GM18909 (cell line): Measurements from ENCODE around the gene PCDH15.
"Not testable (repeated sequence)": the region's sequence is repeated elsewhere in the genome, so short reads cannot be mapped to it uniquely, and the experiment has no call there.

Experiments used
- ATAC-seq: cut with Tn5 transposase; IDR thresholded peaks from one replicate; pipeline ENCODE4 v1.9.1; 2021; ENCODE audit warnings: mild to moderate bottlenecking; ENCODE audit not compliant: unreplicated experiment, poor library complexity

PCDH15 gene

GRCh38 chr10:54026340-54026739 lies 774.7 kb downstream of the PCDH15 start:
- no peak for ATAC-seq

GRCh38 chr10:54011117-54011516 lies 789.9 kb downstream of the PCDH15 start:
- ATAC-seq: no peak

GRCh38 chr10:54010337-54010933 lies 790.6 kb downstream of the PCDH15 start:
- ATAC-seq: no peak

- ATAC-seq: no peak
Measured at GRCh38 chr10:54009672-54010071, 791.4 kb downstream of the PCDH15 start.

GRCh38 chr10:54002077-54002476 lies 799.0 kb downstream of the PCDH15 start:
- ATAC-seq: no peak

GRCh38 chr10:53997953-53998352 lies 803.1 kb downstream of the PCDH15 start:
- no peak for ATAC-seq

GRCh38 chr10:53990799-53991238 lies 810.2 kb downstream of the PCDH15 start:
- no peak for ATAC-seq

GRCh38 chr10:53983431-53983830 lies 817.6 kb downstream of the PCDH15 start:
- ATAC-seq: no peak

- no peak for ATAC-seq
Measured at GRCh38 chr10:53980210-53980609, 820.8 kb downstream of the PCDH15 start.

- ATAC-seq: no peak
Measured at GRCh38 chr10:53978301-53978700, 822.7 kb downstream of the PCDH15 start.

- ATAC-seq: no peak
Measured at GRCh38 chr10:53977267-53977666, 823.8 kb downstream of the PCDH15 start.

GRCh38 chr10:53957401-53957800 lies 843.6 kb downstream of the PCDH15 start:
- no peak for ATAC-seq

- no peak for ATAC-seq
Measured at GRCh38 chr10:53955091-53955490, 845.9 kb downstream of the PCDH15 start.

- no peak for ATAC-seq
Measured at GRCh38 chr10:53952698-53953630, 848.1 kb downstream of the PCDH15 start.

- no peak for ATAC-seq
Measured at GRCh38 chr10:53939654-53940053, 861.4 kb downstream of the PCDH15 start.

- no peak for ATAC-seq
Measured at GRCh38 chr10:53930648-53931047, 870.4 kb downstream of the PCDH15 start.

- ATAC-seq: not testable (repeated sequence)
Measured at GRCh38 chr10:53924051-53924700, 876.9 kb downstream of the PCDH15 start.

GRCh38 chr10:53918755-53919154 lies 882.3 kb downstream of the PCDH15 start:
- no peak for ATAC-seq

GRCh38 chr10:53909791-53910190 lies 891.2 kb downstream of the PCDH15 start:
- no peak for ATAC-seq

GRCh38 chr10:53904506-53905241 lies 896.4 kb downstream of the PCDH15 start:
- ATAC-seq: no peak
